NCI-H2081 (cell line): ENCODE measurements around the gene TMEM120B.
"Not testable (repeated sequence)": the region's sequence is repeated elsewhere in the genome, so short reads cannot be mapped to it uniquely, and the experiment has no call there.

Source experiments
- DNase-seq, 2 experiments: peaks; one replicate each; lab custom pipeline; 2025; lab: John Stamatoyannopoulos, UW

Gene TMEM120B

GRCh38 chr12:121748218-121748570 is 35.6 kb downstream of the TMEM120B start:
- DNase-seq, result no peak

DNA sequence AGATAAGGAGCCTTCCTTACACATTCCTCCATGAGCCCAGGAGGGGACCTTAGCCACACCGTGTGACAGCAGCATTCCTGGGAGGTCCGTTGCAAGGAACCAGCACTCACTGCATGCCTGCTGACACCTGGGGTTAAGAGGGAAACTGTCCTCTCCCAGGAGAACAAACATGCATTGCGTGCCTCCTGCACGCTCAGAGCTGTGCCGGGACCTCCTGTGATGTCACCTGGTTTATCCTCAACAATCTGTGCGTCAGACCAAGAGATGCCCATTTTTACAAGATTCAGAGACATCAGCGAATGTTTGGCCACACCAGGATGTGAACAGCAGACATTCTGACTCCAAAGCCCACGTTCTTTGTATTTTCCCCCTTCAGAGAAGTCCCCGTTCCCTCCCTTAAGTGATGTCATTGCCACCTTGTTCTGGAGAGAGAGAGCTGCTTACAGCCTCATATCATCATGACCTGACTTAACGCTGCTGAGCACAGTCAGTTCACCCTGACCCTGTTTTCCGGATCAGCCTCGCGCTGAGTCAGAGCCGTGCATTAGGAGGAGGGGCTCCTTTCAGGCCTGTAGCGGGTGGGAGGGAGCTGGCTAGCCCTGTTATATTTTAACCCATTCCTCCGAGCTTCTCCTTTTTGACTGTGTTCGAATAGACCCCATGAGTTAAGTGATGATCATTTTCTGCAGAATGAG is 36.2 kb downstream of the TMEM120B start:
- DNase-seq, result no peak

- DNase-seq, result no peak
Measured at GRCh38 chr12:121749267-121749666, 36.7 kb downstream of the TMEM120B start.

DNA sequence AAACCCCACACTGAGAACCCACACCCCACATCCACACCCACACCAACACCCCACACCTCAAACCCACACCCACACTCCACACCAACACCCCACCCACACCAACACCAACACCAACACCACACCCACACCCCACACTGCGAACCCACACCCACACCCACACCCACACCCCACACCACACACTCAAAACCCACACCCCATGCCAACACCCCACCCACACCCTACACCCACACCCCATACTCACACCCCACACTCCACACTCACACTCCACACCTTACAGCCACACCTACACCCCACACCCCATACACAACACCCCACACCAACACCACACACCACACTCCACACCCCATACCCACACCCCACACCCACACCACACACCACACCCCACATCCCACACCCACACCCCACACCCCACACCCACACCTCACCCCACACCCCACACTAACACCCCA is 38.0 kb downstream of the TMEM120B start:
- no peak for DNase-seq

GRCh38 chr12:121751034-121751433 is 38.5 kb downstream of the TMEM120B start:
- no peak for DNase-seq

DNA sequence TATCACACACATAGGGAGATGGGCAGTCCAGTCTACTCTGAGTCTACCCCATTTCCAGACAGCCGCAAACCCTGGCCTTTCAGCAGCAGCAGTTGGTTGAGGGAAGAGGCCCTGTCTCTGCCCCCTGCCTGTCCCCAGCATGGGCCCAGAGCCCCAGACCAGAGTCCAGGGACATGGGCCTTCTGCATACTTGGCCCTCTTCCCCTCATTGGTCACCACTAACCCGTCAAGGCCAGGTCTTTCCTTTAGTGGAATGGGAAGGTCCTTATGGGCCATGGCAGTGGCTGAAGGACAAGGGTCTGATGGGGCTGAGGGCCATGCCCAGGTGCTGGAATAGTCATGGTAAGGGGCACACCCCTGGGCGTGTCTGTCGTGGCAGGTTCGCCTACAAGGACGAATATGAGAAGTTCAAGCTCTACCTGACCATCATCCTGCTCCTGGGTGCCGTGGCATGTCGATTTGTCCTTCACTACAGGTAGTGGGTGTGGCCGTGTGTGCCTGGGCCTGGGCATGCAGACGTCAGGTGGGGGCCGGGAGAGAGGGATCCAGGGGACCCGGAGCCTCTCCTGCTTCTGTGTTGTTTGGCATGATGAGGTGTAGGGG is 39.3 kb downstream of the TMEM120B start:
- no peak for DNase-seq

DNA sequence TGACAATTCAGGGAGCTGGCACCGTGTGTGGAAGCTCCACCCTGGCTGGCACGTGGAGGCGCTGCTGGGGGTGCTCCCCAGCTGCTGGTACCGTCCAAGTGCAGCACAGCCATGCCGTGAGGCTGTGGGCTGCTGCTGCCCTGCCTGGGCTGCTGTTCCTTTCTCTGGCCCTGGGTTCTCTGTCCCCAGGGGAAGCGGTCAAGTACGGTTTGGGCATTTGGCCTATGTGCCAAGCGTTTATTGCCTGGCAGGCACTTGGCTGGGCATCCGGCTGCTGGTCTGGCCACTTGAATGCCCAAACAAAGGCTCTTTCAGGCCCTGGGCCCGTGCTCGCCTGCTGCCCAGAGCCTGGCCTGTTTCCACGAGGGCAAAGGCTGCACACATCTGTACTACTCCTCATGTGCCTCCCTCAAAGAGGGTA is 41.3 kb downstream of the TMEM120B start:
- no peak for DNase-seq

GRCh38 chr12:121754836-121755235 is 42.3 kb downstream of the TMEM120B start:
- no peak for DNase-seq

GRCh38 chr12:121755591-121755990 is 43.0 kb downstream of the TMEM120B start:
- DNase-seq, result no peak

DNA sequence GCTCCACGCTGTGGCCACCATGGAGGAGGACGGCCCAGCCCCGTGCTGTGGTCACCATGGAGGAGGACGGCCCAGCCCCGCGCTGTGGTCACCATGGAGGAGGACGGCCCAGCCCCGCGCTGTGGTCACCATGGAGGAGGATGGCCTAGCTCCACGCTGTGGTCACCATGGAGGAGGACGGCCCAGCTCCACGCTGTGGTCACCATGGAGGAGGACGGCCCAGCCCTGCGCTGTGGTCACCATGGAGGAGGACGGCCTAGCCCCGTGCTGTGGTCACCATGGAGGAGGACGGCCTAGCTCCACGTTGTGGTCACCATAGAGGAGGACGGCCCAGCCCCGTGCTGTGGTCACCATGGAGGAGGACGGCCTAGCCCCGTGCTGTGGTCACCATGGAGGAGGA is 46.0 kb downstream of the TMEM120B start:
- DNase-seq, result not testable (repeated sequence)

- DNase-seq, result no peak
Measured at GRCh38 chr12:121762269-121762668, 49.7 kb downstream of the TMEM120B start.

DNA sequence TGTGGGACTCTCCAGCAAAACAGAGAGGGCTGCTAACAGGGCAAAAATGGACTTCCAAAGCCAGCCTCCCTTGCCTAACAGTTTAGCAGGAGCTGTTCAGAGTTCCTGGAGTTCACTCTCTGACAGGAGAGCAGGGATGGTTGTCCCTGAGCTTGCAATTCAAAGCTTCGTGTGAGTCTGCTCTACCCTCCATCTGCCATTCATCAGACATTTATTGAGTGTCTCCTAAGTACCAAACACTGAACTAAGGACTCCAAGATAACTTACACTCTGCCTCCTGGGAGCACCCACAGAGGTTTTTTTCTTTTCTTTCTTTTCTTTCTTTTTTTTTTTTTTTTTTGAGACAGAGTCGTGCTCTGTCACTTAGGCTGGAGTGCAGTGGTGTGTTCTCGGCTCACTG is 52.3 kb downstream of the TMEM120B start:
- no peak for DNase-seq

DNA sequence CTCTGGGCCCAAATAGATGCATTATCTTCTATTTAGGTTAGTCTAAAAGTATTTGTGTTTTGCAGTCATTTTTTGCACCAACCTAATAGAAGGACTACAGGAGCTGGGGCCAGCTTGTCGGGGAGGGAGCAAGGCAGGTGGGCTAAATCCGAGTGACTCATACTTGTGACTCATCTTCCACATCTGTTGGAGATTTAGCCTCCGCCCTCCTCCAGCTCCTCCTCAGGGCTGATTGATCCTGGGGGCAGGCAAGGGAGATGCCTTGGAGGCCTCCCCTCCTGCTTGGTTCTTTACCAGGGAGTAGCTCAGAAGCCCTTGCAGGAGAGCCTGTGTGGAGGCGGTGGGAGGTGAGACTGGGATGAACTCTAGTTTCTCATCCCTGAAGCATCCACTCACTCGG is 53.0 kb downstream of the TMEM120B start:
- DNase-seq, result no peak

GRCh38 chr12:121766290-121767039 is 53.9 kb downstream of the TMEM120B start:
- no peak for DNase-seq

DNA sequence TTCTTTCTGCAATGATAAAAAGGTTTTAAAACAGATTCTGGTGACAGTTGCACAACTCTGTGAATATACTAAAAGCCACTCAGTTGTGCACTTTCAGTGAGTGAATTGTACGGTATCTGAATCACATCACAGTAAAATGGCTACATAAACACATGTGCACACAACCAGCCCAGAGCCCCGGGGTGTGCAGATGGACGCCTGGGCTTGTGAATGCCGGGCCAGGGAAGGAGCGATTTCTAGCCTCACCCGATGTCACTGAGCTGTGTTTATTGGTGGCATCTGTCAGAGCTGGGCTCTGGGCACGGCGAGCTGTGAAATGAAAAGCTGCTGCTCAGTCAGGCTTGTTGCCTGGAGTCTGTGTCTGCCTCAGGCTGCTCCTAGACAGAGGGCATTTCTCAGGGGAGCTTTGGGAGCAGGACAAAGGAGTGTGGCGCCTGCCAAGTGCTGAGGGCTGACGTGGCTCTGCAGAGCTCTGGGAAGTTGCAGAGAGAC is 55.0 kb downstream of the TMEM120B start:
- no peak for DNase-seq

DNA sequence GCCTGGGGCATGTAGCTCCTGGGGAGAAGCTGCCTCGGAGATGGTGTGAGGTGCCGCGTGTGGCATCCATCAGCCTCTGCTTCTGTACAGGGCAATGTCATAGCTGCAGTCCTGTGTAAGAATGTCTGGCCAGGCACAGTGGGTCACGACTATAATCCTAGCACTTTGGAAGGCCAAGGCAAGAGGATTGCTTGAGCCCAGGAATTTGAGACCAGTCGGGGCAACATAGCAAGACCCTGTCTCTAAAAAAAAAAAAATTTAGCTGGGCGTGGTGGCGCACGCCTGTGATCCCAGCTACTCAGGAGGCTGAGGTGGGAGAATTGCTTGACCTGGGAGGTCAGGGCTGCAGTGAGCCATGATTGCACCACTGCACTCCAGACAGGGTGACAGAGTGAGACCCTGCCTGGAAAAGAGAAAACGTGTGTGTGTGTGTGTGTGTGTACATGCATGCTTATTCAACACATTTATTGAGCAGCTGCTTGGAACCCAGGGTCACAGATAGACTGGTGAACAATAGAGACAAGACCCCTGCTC is 56.8 kb downstream of the TMEM120B start:
- DNase-seq, result no peak

GRCh38 chr12:121769831-121770301 is 57.3 kb downstream of the TMEM120B start:
- no peak for DNase-seq

- DNase-seq, result no peak
Measured at GRCh38 chr12:121770388-121770787, 57.8 kb downstream of the TMEM120B start.

GRCh38 chr12:121770813-121771625 is 58.5 kb downstream of the TMEM120B start:
- no peak for DNase-seq

GRCh38 chr12:121773011-121773777 is 60.6 kb downstream of the TMEM120B start:
- peak; percentile 42 to 45 for DNase-seq

GRCh38 chr12:121774968-121775474 is 62.5 kb downstream of the TMEM120B start:
- DNase-seq, result no peak
